ENCODE data around the gene NUDT22.

DNA sequence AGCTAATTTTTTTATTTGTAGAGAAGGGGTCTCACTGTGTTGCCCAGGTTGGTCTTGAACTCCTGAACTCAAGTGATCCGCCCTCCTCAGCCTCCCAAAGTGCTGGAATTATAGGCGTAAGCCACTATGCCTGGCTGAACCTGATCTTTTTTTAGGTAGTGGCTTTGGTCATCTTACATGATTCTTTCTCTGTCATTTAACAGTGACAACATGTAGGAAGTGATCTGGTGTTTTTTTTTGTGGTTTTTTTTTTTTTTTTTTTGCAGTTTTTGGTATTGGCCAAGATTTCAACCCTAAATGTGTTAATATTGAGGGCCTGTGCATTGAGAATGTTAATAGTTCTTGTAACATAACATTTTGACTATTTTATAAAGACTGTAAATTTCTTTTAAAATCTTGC lies 27.6 kb upstream of the NUDT22 start:
- TF ChIP-seq, protein P1, sequence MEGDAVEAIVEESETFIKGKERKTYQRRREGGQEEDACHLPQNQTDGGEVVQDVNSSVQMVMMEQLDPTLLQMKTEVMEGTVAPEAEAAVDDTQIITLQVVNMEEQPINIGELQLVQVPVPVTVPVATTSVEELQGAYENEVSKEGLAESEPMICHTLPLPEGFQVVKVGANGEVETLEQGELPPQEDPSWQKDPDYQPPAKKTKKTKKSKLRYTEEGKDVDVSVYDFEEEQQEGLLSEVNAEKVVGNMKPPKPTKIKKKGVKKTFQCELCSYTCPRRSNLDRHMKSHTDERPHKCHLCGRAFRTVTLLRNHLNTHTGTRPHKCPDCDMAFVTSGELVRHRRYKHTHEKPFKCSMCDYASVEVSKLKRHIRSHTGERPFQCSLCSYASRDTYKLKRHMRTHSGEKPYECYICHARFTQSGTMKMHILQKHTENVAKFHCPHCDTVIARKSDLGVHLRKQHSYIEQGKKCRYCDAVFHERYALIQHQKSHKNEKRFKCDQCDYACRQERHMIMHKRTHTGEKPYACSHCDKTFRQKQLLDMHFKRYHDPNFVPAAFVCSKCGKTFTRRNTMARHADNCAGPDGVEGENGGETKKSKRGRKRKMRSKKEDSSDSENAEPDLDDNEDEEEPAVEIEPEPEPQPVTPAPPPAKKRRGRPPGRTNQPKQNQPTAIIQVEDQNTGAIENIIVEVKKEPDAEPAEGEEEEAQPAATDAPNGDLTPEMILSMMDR (IDR thresholded peaks at IDR 0.05): no peak
- TF ChIP-seq POLR2A (IDR thresholded peaks at IDR 0.05; ENCODE audit: low read depth) (no peak), EP300 (IDR thresholded peaks at IDR 0.05) (no peak), POLR2AphosphoS5 (IDR thresholded peaks at IDR 0.05) (no peak)
